KOPT-K1 (cell line): ENCODE results near the gene PANK2.
"Not testable (repeated sequence)": the region's sequence is repeated elsewhere in the genome, so short reads cannot be mapped to it uniquely, and the experiment has no call there.

Source experiments
- H3K27ac ChIP-seq: fragments of 200-600 bp; sonication (generic); 2 replicates; pipeline ENCODE4 v1.5.1; 2016; ENCODE audit warnings: antibody characterized with exemption, mild to moderate bottlenecking, low read depth, low read length; ENCODE audit not compliant: poor library complexity, severe bottlenecking
- H3K36me3 ChIP-seq: fragments of 200-600 bp; sonication (generic); 2 replicates; pipeline ENCODE4 v1.5.1; 2017; ENCODE audit warnings: antibody characterized with exemption, mild to moderate bottlenecking, low read length, moderate library complexity; ENCODE audit not compliant: insufficient read depth
- H3K9me3 ChIP-seq: fragments of 200-600 bp; sonication (generic); 2 replicates; pipeline ENCODE4 v1.5.1; 2017; ENCODE audit warnings: antibody characterized with exemption, low read length, mild to moderate bottlenecking; ENCODE audit not compliant: insufficient read depth, poor library complexity, severe bottlenecking

Gene PANK2

GRCh38 chr20:3887876-3888620 lies 1.1 kb upstream of the PANK2 start:
- no peaks in the 10 kb centered on the region for H3K9me3 ChIP-seq
- peak overlapping the region; percentile 97 for H3K27ac ChIP-seq
- peaks cover 34% of the 10 kb centered on the region for H3K36me3 ChIP-seq

GRCh38 chr20:3889489-3890397 lies 556 bp downstream of the PANK2 start:
- Histone ChIP-seq H3K36me3 (peaks cover 51% of the 10 kb centered on the region), H3K27ac (peak overlapping the region; percentile 97), H3K9me3 (no peaks in the 10 kb centered on the region)

- H3K9me3 ChIP-seq, result no peaks in the 10 kb centered on the region
- H3K27ac ChIP-seq, result peak overlapping the region; percentile 97
- peaks cover 56% of the 10 kb centered on the region for H3K36me3 ChIP-seq
These were observed 1.2 kb downstream of the PANK2 start for GRCh38 chr20:3890398-3890751.

GRCh38 chr20:3890999-3891929 lies 2.1 kb downstream of the PANK2 start:
- Histone ChIP-seq H3K36me3 (peaks cover 61% of the 10 kb centered on the region), H3K9me3 (no peaks in the 10 kb centered on the region), H3K27ac (peak overlapping the region; percentile 97)

- peaks cover 72% of the 10 kb centered on the region for H3K36me3 ChIP-seq
These were observed 5.6 kb downstream of the PANK2 start for GRCh38 chr20:3894796-3895195.

GRCh38 chr20:3896302-3896701 lies 7.1 kb downstream of the PANK2 start:
- Histone ChIP-seq H3K36me3 (peaks cover 66% of the 10 kb centered on the region), H3K9me3 (no peaks in the 10 kb centered on the region), H3K27ac (no peak overlapping the region)

More at GRCh38 chr20:3894796-3895195, 5.6 kb downstream of the PANK2 start:
- no peak overlapping the region for H3K27ac ChIP-seq
- H3K9me3 ChIP-seq, result no peaks in the 10 kb centered on the region

- H3K36me3 ChIP-seq, result peaks cover 59% of the 10 kb centered on the region
- no peak overlapping the region for H3K27ac ChIP-seq
- H3K9me3 ChIP-seq, result no peaks in the 10 kb centered on the region
These were observed 7.8 kb downstream of the PANK2 start for GRCh38 chr20:3896853-3897583.

GRCh38 chr20:3898181-3898580 lies 9.0 kb downstream of the PANK2 start:
- H3K9me3 ChIP-seq, H3K27ac ChIP-seq: not testable (repeated sequence)
- H3K36me3 ChIP-seq, result peaks cover 48% of the 10 kb centered on the region

GRCh38 chr20:3898639-3899038 lies 9.5 kb downstream of the PANK2 start:
- Histone ChIP-seq H3K36me3 (peaks cover 43% of the 10 kb centered on the region), H3K9me3 (no peaks in the 10 kb centered on the region), H3K27ac (no peak overlapping the region)

GRCh38 chr20:3900187-3900604 lies 11.0 kb downstream of the PANK2 start:
- H3K27ac ChIP-seq, result no peak overlapping the region

GRCh38 chr20:3901028-3901705 lies 12.0 kb downstream of the PANK2 start:
- Histone ChIP-seq H3K36me3 (peaks cover 26% of the 10 kb centered on the region; the same call in 1 of the 2 replicates), H3K27ac (no peak overlapping the region), H3K9me3 (no peaks in the 10 kb centered on the region)

More at GRCh38 chr20:3900187-3900604, 11.0 kb downstream of the PANK2 start:
- peaks cover 32% of the 10 kb centered on the region; the same call in 1 of the 2 replicates for H3K36me3 ChIP-seq
- no peaks in the 10 kb centered on the region for H3K9me3 ChIP-seq

GRCh38 chr20:3901706-3902440 lies 12.7 kb downstream of the PANK2 start:
- no peak overlapping the region for H3K27ac ChIP-seq
- peaks cover 20% of the 10 kb centered on the region; the same call in 1 of the 2 replicates for H3K36me3 ChIP-seq

GRCh38 chr20:3902446-3902845 lies 13.3 kb downstream of the PANK2 start:
- Histone ChIP-seq H3K36me3 (peaks cover 19% of the 10 kb centered on the region), H3K9me3 (no peaks in the 10 kb centered on the region), H3K27ac (no peak overlapping the region)

More at GRCh38 chr20:3901706-3902440, 12.7 kb downstream of the PANK2 start:
- H3K9me3 ChIP-seq, result no peaks in the 10 kb centered on the region
